Measurements from ENCODE around the gene GPR62.

The GPR62 gene

DNA sequence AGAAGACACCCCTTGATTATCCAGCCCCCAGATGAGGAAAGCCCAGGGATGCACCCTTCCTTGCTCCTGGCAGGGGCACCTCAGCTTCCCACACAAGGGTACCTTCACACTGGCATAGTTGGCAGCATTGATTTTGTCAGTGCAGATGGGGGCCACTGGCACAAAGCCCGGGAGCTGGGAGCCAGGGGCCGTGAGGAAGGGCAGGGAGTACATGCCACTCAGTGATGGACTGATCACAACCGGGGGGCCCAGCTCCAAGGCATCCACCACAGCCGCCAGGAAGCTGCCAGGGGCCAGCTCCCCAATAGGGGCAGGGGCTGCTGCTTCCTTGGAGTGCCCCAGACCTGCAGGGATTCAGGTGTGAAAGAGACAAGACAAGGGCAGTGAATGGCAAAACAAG, 14.7 kb downstream of the GPR62 start:
- ChIA-PET CTCF (interaction anchor here (1.0 kb wide), 1 partner anchor 13 kb away, joined by 3 read pairs; no protein-coding TSS in a partner anchor), POLR2A (ENCODE audit: low non-redundant PET) (interaction anchor here (0.9 kb wide), 1 partner anchor 13 kb away, joined by 3 read pairs; no protein-coding TSS in a partner anchor)
- H3K27ac ChIP-seq = peak overlapping the region; percentile 89
- DNase-seq (ENCODE audit: low spot score) = no peak
- TF ChIP-seq, protein P1, sequence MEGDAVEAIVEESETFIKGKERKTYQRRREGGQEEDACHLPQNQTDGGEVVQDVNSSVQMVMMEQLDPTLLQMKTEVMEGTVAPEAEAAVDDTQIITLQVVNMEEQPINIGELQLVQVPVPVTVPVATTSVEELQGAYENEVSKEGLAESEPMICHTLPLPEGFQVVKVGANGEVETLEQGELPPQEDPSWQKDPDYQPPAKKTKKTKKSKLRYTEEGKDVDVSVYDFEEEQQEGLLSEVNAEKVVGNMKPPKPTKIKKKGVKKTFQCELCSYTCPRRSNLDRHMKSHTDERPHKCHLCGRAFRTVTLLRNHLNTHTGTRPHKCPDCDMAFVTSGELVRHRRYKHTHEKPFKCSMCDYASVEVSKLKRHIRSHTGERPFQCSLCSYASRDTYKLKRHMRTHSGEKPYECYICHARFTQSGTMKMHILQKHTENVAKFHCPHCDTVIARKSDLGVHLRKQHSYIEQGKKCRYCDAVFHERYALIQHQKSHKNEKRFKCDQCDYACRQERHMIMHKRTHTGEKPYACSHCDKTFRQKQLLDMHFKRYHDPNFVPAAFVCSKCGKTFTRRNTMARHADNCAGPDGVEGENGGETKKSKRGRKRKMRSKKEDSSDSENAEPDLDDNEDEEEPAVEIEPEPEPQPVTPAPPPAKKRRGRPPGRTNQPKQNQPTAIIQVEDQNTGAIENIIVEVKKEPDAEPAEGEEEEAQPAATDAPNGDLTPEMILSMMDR (conservative IDR thresholded peaks at IDR 0.05; ENCODE audit: low read depth) = no peak

DNA sequence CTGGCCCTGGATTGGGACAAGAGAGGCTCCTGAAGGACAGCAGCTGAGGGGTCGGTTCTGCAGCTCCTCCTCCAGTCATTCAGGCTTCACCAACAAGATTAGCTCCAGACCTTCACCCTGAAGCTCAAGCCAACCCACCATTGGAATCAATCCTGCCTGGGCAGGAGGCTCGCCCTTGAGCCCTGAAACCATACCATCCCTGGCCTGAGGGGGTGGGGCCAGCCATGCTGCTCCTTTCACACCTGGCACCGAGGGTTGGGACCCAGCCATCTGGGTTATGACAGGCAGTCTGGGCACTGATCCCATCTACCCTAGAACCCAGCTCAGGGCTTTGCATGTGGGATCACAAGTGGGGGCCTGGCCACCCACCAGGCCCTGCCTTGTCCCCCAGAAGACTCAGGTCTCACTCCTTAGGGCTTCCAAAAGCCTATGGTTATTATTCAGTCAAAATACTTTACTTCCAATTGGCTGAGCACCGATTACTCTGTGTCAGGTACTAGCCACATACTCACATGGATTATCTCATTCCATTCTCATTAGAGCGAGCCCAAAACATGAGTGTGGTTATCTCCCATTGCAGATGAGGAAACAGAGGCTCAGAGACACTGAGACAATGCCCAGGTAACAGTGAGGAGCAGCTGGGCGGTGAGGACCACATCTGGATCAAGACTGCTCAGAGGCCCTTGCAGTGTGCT, 15.6 kb downstream of the GPR62 start:
- H3K27ac ChIP-seq = peak overlapping the region; percentile 89
- ChIA-PET CTCF (no interaction called here), POLR2A (ENCODE audit: low non-redundant PET) (no interaction called here)
- DNase-seq (ENCODE audit: low spot score) = no peak
- TF ChIP-seq, protein P1 (conservative IDR thresholded peaks at IDR 0.05; ENCODE audit: low read depth) = no peak

DNA sequence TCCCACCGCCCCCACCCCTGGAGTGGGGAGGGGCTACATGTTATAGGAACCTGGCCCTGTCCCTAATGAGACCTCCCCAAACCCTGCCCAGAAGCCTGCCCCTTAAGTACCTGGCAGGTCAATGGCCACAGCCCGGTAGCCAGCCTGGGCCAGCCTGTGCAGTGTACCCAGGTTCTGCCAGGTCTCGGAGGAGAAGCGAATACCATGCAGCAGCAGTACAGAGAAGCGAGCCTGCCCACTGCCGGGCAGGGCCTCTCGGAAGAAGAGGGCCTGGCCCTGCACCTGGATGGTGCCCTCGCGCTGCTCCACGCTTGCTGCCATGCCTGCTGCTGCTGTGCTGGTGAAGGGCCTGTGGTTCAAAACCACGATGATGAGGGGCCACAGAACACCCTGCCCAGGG, 16.2 kb downstream of the GPR62 start:
- H3K27ac ChIP-seq = peak overlapping the region; percentile 89

DNA sequence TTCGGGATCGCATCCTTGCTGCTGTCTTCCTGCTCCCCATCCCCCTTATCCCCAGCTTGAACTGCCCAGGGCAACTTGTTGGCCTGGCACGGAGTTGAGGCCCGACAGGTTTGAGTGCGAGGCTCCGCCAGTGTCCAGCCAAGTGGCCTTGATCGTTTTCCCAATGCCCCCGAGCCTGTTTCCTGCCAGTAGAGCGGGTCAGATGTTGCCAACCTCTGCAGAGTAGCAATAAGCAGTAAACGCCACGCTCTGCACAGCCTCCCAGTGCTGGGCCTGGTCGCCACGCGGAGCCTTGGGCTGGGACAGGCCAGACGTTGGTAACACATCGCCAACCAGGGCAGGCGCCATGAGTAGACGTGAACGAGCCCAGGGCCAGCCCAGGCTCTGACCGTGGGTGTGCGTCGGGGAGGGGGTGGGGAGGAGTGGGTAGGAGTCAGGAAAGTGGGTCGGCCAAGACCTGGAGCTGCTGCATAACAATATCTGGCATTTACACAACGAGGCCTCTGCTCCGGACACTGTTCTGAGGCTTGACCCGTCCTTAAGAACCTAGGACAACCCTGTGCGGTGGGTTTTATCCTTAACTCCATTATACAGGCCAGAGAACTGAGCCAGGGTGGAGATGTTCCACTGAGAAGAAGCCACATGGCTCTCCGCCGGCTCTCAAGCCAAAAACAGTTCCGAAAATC, 19.2 kb downstream of the GPR62 start:
- CTCF ChIA-PET = interaction anchor here (0.7 to 1.2 kb wide), 3 partner anchors 29 to 41 kb away, joined by 3 to 6 read pairs (median 5); no protein-coding TSS in a partner anchor
- H3K27ac ChIP-seq = peak overlapping the region; percentile 91
- no peak for DNase-seq (ENCODE audit: low spot score)
- TF ChIP-seq, protein P1 (conservative IDR thresholded peaks at IDR 0.05; ENCODE audit: low read depth) = peak; percentile 59; the same call in 1 of the 2 replicates
- POLR2A ChIA-PET (ENCODE audit: low non-redundant PET) = interaction anchor here (0.6 to 1.0 kb wide), 2 partner anchors 8 to 10 kb away, joined by 3 read pairs; partner anchors contain the start of gene ACY1

More for the DNA sequence above, 16.2 kb downstream of the GPR62 start:
- no peak for DNase-seq (ENCODE audit: low spot score)
- TF ChIP-seq, protein P1 (conservative IDR thresholded peaks at IDR 0.05; ENCODE audit: low read depth) = no peak
- ChIA-PET POLR2A (ENCODE audit: low non-redundant PET) (no interaction called here), CTCF (no interaction called here)

GRCh38 chr3:51974963-51975851, 20.0 kb downstream of the GPR62 start, which contains the start of gene ABHD14A:
TSS of gene ABHD14A (plus strand) at chr3:51975064. CDS start at chr3:51975136, 72 bp downstream.
- peak; percentile 61 for DNase-seq (ENCODE audit: low spot score)
- ChIA-PET CTCF (no interaction called here), POLR2A (ENCODE audit: low non-redundant PET) (no interaction called here)
- TF ChIP-seq, protein P1 (conservative IDR thresholded peaks at IDR 0.05; ENCODE audit: low read depth) = no peak
- peak within 1 kb of the TSS; percentile 91 for H3K27ac ChIP-seq

All from RWPE1 (cell line).